ENCODE measurements around the gene LUZP2.

The LUZP2 gene

GRCh38 chr11:24903555-24903954, 406.7 kb downstream of the LUZP2 start:
- H3K9me3 ChIP-seq (ENCODE audit: low read length), result no peaks in the 10 kb centered on the region
- H4K20me1 ChIP-seq (ENCODE audit: insufficient read depth, low read length), result no peaks in the 10 kb centered on the region
- no peak overlapping the region for H2AFZ ChIP-seq (ENCODE audit: low read length)
- H3K27me3 ChIP-seq (ENCODE audit: insufficient read depth, low read length), result no peaks in the 10 kb centered on the region
- H3K4me2 ChIP-seq (ENCODE audit: low read length), result no peak overlapping the region
- H3K9ac ChIP-seq (ENCODE audit: low read length), result no peak overlapping the region
- no peaks in the 10 kb centered on the region for H3K79me2 ChIP-seq (ENCODE audit: insufficient read depth, low read length)
- no peak overlapping the region for H3K4me3 ChIP-seq (ENCODE audit: low read depth, low read length, poor library complexity, severe bottlenecking)
- no peaks in the 10 kb centered on the region for H3K9me2 ChIP-seq (ENCODE audit: low read depth, low read length)
- H3K36me3 ChIP-seq (ENCODE audit: insufficient read depth, low read length), result no peaks in the 10 kb centered on the region
- H3K4me1 ChIP-seq (ENCODE audit: insufficient read depth, low read length, severe bottlenecking), result no peaks in the 10 kb centered on the region
- no peak overlapping the region for H3K27ac ChIP-seq (ENCODE audit: low read depth, low read length, poor library complexity, severe bottlenecking)
- TF ChIP-seq CTCF (IDR thresholded peaks at IDR 0.05; ENCODE audit: low read length) (no peak), EZH2 (IDR thresholded peaks at IDR 0.05; ENCODE audit: borderline replicate concordance, low read length) (no peak)
- no peaks in the 10 kb centered on the region for H3F3A ChIP-seq (ENCODE audit: insufficient read depth, low read length)

DNA sequence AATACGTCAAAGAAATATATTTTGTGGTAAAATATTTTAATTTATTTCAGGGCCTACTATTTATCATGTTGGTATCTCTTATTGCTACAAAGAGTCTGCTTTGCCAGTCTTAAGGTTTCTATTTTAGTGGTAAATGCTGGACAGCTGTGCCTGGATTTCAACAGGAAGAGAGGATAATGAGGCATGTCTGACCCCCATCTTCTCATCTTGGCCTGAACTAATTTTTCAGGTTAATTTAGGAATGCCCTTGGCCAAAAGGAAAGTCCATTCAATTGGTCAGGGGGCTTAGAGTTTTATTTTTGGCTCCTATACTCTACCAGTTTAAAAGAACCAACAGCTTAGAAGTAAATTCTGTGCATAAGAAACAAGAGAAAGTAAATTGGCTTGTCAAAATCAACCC, 428.2 kb downstream of the LUZP2 start:
- no peak overlapping the region for H3K4me3 ChIP-seq (ENCODE audit: low read depth, low read length, poor library complexity, severe bottlenecking)
- H4K20me1 ChIP-seq (ENCODE audit: insufficient read depth, low read length), result no peaks in the 10 kb centered on the region
- no peak overlapping the region for H3K27ac ChIP-seq (ENCODE audit: low read depth, low read length, poor library complexity, severe bottlenecking)
- H3K36me3 ChIP-seq (ENCODE audit: insufficient read depth, low read length), result no peaks in the 10 kb centered on the region
- H3K4me2 ChIP-seq (ENCODE audit: low read length), result no peak overlapping the region
- no peak for TF ChIP-seq EZH2 (IDR thresholded peaks at IDR 0.05; ENCODE audit: borderline replicate concordance, low read length)
- no peak for TF ChIP-seq CTCF (IDR thresholded peaks at IDR 0.05; ENCODE audit: low read length)
- H3K4me1 ChIP-seq (ENCODE audit: insufficient read depth, low read length, severe bottlenecking), result no peaks in the 10 kb centered on the region
- no peaks in the 10 kb centered on the region for H3F3A ChIP-seq (ENCODE audit: insufficient read depth, low read length)
- no peak overlapping the region for H2AFZ ChIP-seq (ENCODE audit: low read length)
- H3K9me2 ChIP-seq (ENCODE audit: low read depth, low read length), result no peaks in the 10 kb centered on the region
- no peaks in the 10 kb centered on the region for H3K9me3 ChIP-seq (ENCODE audit: low read length)
- H3K9ac ChIP-seq (ENCODE audit: low read length), result no peak overlapping the region
- no peaks in the 10 kb centered on the region for H3K27me3 ChIP-seq (ENCODE audit: insufficient read depth, low read length)
- H3K79me2 ChIP-seq (ENCODE audit: insufficient read depth, low read length), result no peaks in the 10 kb centered on the region

DNA sequence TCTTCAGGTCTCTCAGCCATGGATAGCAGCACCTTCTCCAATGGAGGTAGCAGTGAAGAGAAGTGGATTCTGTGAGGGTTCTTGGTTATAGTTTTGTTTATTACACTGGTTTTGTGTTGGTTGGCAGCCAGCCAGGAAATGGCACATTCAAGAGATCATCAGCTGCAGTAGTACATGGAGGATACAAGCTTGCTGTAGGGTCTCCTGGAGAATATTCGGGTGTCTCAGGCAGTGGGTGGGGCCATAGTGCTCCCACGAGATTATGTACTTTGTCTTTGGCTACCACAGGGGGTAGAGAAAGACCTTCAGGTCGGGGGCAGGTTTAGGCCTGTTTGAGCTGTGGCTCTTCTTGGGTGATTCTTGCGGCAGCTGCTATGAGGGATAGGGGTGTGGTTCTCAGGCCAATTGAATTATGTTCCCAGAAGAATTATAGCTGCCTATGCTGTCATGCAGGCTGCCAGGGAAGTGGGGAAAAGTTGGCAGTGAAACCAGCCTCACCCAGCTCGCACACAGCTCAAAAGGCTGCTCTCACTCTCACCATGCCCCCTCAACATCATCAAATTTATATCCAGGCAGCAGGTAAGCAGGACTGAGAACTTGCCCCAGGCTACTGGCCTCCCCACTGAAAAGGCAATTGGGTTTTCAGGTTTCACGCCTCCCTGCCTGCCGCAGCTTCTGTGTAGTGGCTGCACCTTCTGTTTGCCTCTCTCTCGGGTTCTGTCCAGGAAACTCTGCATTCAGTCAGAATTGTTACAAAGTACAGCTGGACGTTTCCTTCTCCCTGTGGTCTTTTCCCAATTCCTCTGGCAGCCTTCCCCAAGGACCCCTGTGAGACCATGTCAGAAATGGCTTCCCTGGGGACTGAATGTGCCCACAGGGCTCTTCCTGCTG, 435.5 kb downstream of the LUZP2 start:
- Histone ChIP-seq H3K9me3 (ENCODE audit: low read length) (no peaks in the 10 kb centered on the region), H3K27me3 (ENCODE audit: insufficient read depth, low read length) (no peaks in the 10 kb centered on the region), H3K4me2 (ENCODE audit: low read length) (no peak overlapping the region), H2AFZ (ENCODE audit: low read length) (no peak overlapping the region), H3K9ac (ENCODE audit: low read length) (no peak overlapping the region), H3K4me3 (ENCODE audit: low read depth, low read length, poor library complexity, severe bottlenecking) (no peak overlapping the region), H3F3A (ENCODE audit: insufficient read depth, low read length) (no peaks in the 10 kb centered on the region), H3K27ac (ENCODE audit: low read depth, low read length, poor library complexity, severe bottlenecking) (no peak overlapping the region), H4K20me1 (ENCODE audit: insufficient read depth, low read length) (no peaks in the 10 kb centered on the region), H3K79me2 (ENCODE audit: insufficient read depth, low read length) (no peaks in the 10 kb centered on the region), H3K36me3 (ENCODE audit: insufficient read depth, low read length) (no peaks in the 10 kb centered on the region), H3K4me1 (ENCODE audit: insufficient read depth, low read length, severe bottlenecking) (no peaks in the 10 kb centered on the region), H3K9me2 (ENCODE audit: low read depth, low read length) (no peaks in the 10 kb centered on the region)
- TF ChIP-seq EZH2 (IDR thresholded peaks at IDR 0.05; ENCODE audit: borderline replicate concordance, low read length), result no peak
- TF ChIP-seq CTCF (IDR thresholded peaks at IDR 0.05; ENCODE audit: low read length), result no peak
